HG03342 (cell line): ENCODE data around the gene PLBD2.

Experiments used
- ATAC-seq: cut with Tn5 transposase; IDR thresholded peaks from one replicate; pipeline ENCODE4 v1.9.1; 2021; ENCODE audit warnings: mild to moderate bottlenecking, moderate library complexity; ENCODE audit not compliant: unreplicated experiment

Gene PLBD2

GRCh38 chr12:113439606-113440030, 81.2 kb downstream of the PLBD2 start:
- no peak for ATAC-seq

GRCh38 chr12:113440336-113440735, 81.9 kb downstream of the PLBD2 start:
- ATAC-seq = no peak
